GM18520 (cell line): ENCODE data around the gene ZNF24.

ENCODE experiments used
- ATAC-seq: cut with Tn5 transposase; IDR thresholded peaks from one replicate; pipeline ENCODE4 v1.9.1; 2021; ENCODE audit not compliant: unreplicated experiment

Gene ZNF24

GRCh38 chr18:35303610-35304009 lies 40.6 kb downstream of the ZNF24 start:
- ATAC-seq = no peak

- ATAC-seq = no peak
Observed at GRCh38 chr18:35296060-35296459, 48.2 kb downstream of the ZNF24 start.

GRCh38 chr18:35291166-35291565 lies 53.1 kb downstream of the ZNF24 start:
- ATAC-seq = no peak

- ATAC-seq = peak; percentile 85
Observed at GRCh38 chr18:35290094-35290735, 54.0 kb downstream of the ZNF24 start, which contains the start of gene ZSCAN30. ZSCAN30 (minus strand) TSS chr18:35290229; CDS start chr18:35264352, 25,877 bp downstream.

- ATAC-seq = no peak
Observed at GRCh38 chr18:35289727-35290093, 54.5 kb downstream of the ZNF24 start.

- ATAC-seq = no peak
Observed at GRCh38 chr18:35289293-35289692, 54.9 kb downstream of the ZNF24 start.

GRCh38 chr18:35284841-35285240 lies 59.4 kb downstream of the ZNF24 start:
- no peak for ATAC-seq

- ATAC-seq = no peak
Observed at GRCh38 chr18:35283923-35284794, 60.1 kb downstream of the ZNF24 start.

- no peak for ATAC-seq
Observed at GRCh38 chr18:35282353-35282752, 61.9 kb downstream of the ZNF24 start.
